Measurements from ENCODE around the gene CYB561D1.

Gene CYB561D1

GRCh38 chr1:109514846-109515245 lies 21.0 kb downstream of the CYB561D1 start:
- DNase-seq (ENCODE audit: low spot score), result no peak
- TF ChIP-seq CTCF (IDR thresholded peaks at IDR 0.05; ENCODE audit: borderline replicate concordance, control extremely low read depth, extremely low read depth, insufficient read depth, missing control alignments), result no peak
- in situ Hi-C loops (cut with MboI; ENCODE audit: low sequenced_read_pairs, unreplicated experiment), result no loop called here

GRCh38 chr1:109516872-109517271 lies 23.0 kb downstream of the CYB561D1 start:
- in situ Hi-C loops (cut with MboI; ENCODE audit: low sequenced_read_pairs, unreplicated experiment), result no loop called here
- no peak for TF ChIP-seq CTCF (IDR thresholded peaks at IDR 0.05; ENCODE audit: borderline replicate concordance, control extremely low read depth, extremely low read depth, insufficient read depth, missing control alignments)

GRCh38 chr1:109517337-109517736 lies 23.4 kb downstream of the CYB561D1 start:
- DNase-seq (ENCODE audit: low spot score), result no peak
- in situ Hi-C loops (cut with MboI; ENCODE audit: low sequenced_read_pairs, unreplicated experiment), result no loop called here
- TF ChIP-seq CTCF (IDR thresholded peaks at IDR 0.05; ENCODE audit: borderline replicate concordance, control extremely low read depth, extremely low read depth, insufficient read depth, missing control alignments), result no peak

More at GRCh38 chr1:109516872-109517271, 23.0 kb downstream of the CYB561D1 start:
- no peak for DNase-seq (ENCODE audit: low spot score)

- DNase-seq (ENCODE audit: low spot score), result no peak
- TF ChIP-seq CTCF (IDR thresholded peaks at IDR 0.05; ENCODE audit: borderline replicate concordance, control extremely low read depth, extremely low read depth, insufficient read depth, missing control alignments), result no peak
- in situ Hi-C loops (cut with MboI; ENCODE audit: low sequenced_read_pairs, unreplicated experiment), result no loop called here
Observed at GRCh38 chr1:109521002-109521951, 27.4 kb downstream of the CYB561D1 start.

- no peak for DNase-seq (ENCODE audit: low spot score)
- in situ Hi-C loops (cut with MboI; ENCODE audit: low sequenced_read_pairs, unreplicated experiment), result no loop called here
- TF ChIP-seq CTCF (IDR thresholded peaks at IDR 0.05; ENCODE audit: borderline replicate concordance, control extremely low read depth, extremely low read depth, insufficient read depth, missing control alignments), result no peak
Observed at GRCh38 chr1:109522026-109522425, 28.1 kb downstream of the CYB561D1 start.

GRCh38 chr1:109523706-109524105 lies 29.8 kb downstream of the CYB561D1 start:
- in situ Hi-C loops (cut with MboI; ENCODE audit: low sequenced_read_pairs, unreplicated experiment), result no loop called here
- no peak for TF ChIP-seq CTCF (IDR thresholded peaks at IDR 0.05; ENCODE audit: borderline replicate concordance, control extremely low read depth, extremely low read depth, insufficient read depth, missing control alignments)
- no peak for DNase-seq (ENCODE audit: low spot score)
